AG04450 (cell line): ENCODE results near the gene TEX14. TPM values are rescaled to one million over a fixed set of nuclear protein-coding genes. Genes with fewer than 3 reads are reported as not detected.
"Not testable (repeated sequence)": the region's sequence is repeated elsewhere in the genome, so short reads cannot be mapped to it uniquely, and the experiment has no call there.

Source experiments
- CTCF ChIA-PET: fragments of 300-600, 350-600 bp; formaldehyde crosslinking; extraction: SDS; loops from one replicate; lab custom pipeline; 2022; ENCODE audit warnings: antibody characterized with exemption, inconsistent platforms; lab: Charles Lee
- POLR2A ChIA-PET: fragments of 350-600 bp; formaldehyde crosslinking; extraction: SDS; loops from one replicate; lab custom pipeline; 2021; ENCODE audit warnings: antibody characterized with exemption, inconsistent platforms; lab: Yijun Ruan, JAX
- DNase-seq: peaks from one replicate; pipeline ENCODE4 v3.0.0-alpha.2; 2011; ENCODE audit warnings: low read depth, low spot score
- H3K27ac ChIP-seq: one replicate; pipeline ENCODE4 v1.5.1; 2012; ENCODE audit warnings: low read depth, low read length, control low read depth
- H3K27me3 ChIP-seq: one replicate; pipeline ENCODE4 v1.6.0; 2012; ENCODE audit warnings: low read length; ENCODE audit not compliant: control insufficient read depth, insufficient read depth
- H3K4me3 ChIP-seq: 2 replicates; pipeline ENCODE4 v1.5.1; 2011; ENCODE audit warnings: mild to moderate bottlenecking, low read depth, low read length, control low read depth
- H3K9me3 ChIP-seq: 2 replicates; pipeline ENCODE4 v1.5.1; 2012; ENCODE audit warnings: low read length; ENCODE audit not compliant: control insufficient read depth, insufficient read depth
- CTCF ChIP-seq: IDR thresholded peaks from 2 replicates; pipeline ENCODE4 v1.5.1; 2011; ENCODE audit warnings: low read depth, low read length, control low read depth, inconsistent platforms
- polyA plus RNA-seq: library from polyadenylated mRNA; depleted of rRNA; stranded (reverse); fragments of >200 nt; gene quantifications from 2 replicates; pipeline ENCODE4 v1.2.3, GENCODE V29; 2011

The TEX14 gene
- polyA plus RNA-seq, 1 experiment: 0.09 TPM

- CTCF ChIA-PET: no interaction called here
- Histone ChIP-seq H3K4me3 (no peak overlapping the region), H3K27me3 (no peaks in the 10 kb centered on the region), H3K27ac (no peak overlapping the region), H3K9me3 (peaks cover 3% of the 10 kb centered on the region)
- DNase-seq: no peak
- no peak for TF ChIP-seq CTCF
- POLR2A ChIA-PET: no interaction called here
Observed at GRCh38 chr17:58686980-58687379, 4.9 kb downstream of the TEX14 start.

- H3K4me3 ChIP-seq, H3K27ac ChIP-seq, H3K9me3 ChIP-seq, DNase-seq, POLR2A ChIA-PET, CTCF ChIA-PET, H3K27me3 ChIP-seq: not testable (repeated sequence)
Observed at GRCh38 chr17:58684462-58684861, 7.4 kb downstream of the TEX14 start.

GRCh38 chr17:58684003-58684402 lies 7.8 kb downstream of the TEX14 start:
- H3K27ac ChIP-seq: no peak overlapping the region
- TF ChIP-seq CTCF: no peak
- POLR2A ChIA-PET: no interaction called here
- no peak overlapping the region for H3K4me3 ChIP-seq
- DNase-seq: no peak
- H3K9me3 ChIP-seq: no peaks in the 10 kb centered on the region
- CTCF ChIA-PET: no interaction called here
- no peaks in the 10 kb centered on the region for H3K27me3 ChIP-seq

GRCh38 chr17:58680038-58680369 lies 11.8 kb downstream of the TEX14 start:
- no peak for DNase-seq
- Histone ChIP-seq H3K27ac (no peak overlapping the region), H3K9me3 (no peaks in the 10 kb centered on the region), H3K4me3 (no peak overlapping the region), H3K27me3 (no peaks in the 10 kb centered on the region)
- ChIA-PET POLR2A (no interaction called here), CTCF (no interaction called here)
- TF ChIP-seq CTCF: no peak

- POLR2A ChIA-PET: no interaction called here
- H3K27ac ChIP-seq: no peak overlapping the region
Observed at GRCh38 chr17:58679263-58680037, 12.4 kb downstream of the TEX14 start.

GRCh38 chr17:58678287-58678686 lies 13.6 kb downstream of the TEX14 start:
- H3K27ac ChIP-seq, DNase-seq, CTCF ChIA-PET, H3K27me3 ChIP-seq, H3K9me3 ChIP-seq, H3K4me3 ChIP-seq: not testable (repeated sequence)
- POLR2A ChIA-PET: interaction anchor here (0.6 kb wide), 1 partner anchor 404 kb away, joined by 3 read pairs; no protein-coding TSS in a partner anchor

More at GRCh38 chr17:58679263-58680037, 12.4 kb downstream of the TEX14 start:
- no peak for DNase-seq
- Histone ChIP-seq H3K27me3 (no peaks in the 10 kb centered on the region), H3K4me3 (no peak overlapping the region), H3K9me3 (no peaks in the 10 kb centered on the region)
- CTCF ChIA-PET: no interaction called here
- no peak for TF ChIP-seq CTCF
